Measurements from ENCODE around the gene SF3B5.
A peak's percentile ranks its signal among the peaks of the same experiment; 100 is the strongest.

The SF3B5 gene

GRCh38 chr6:144104488-144104887 is 9.1 kb upstream of the SF3B5 start:
- no peak for TF ChIP-seq CTCF (IDR thresholded peaks at IDR 0.05)

GRCh38 chr6:144103026-144103563 is 7.7 kb upstream of the SF3B5 start:
- TF ChIP-seq CTCF (IDR thresholded peaks at IDR 0.05) = no peak

- TF ChIP-seq CTCF (IDR thresholded peaks at IDR 0.05) = no peak
Measured at GRCh38 chr6:144098993-144099392, 3.6 kb upstream of the SF3B5 start.

- no peak for TF ChIP-seq CTCF (IDR thresholded peaks at IDR 0.05)
Measured at GRCh38 chr6:144094731-144095133, 641 bp downstream of the SF3B5 start.

GRCh38 chr6:144093658-144094057 is 1.7 kb downstream of the SF3B5 start:
- no peak for TF ChIP-seq CTCF (IDR thresholded peaks at IDR 0.05)

GRCh38 chr6:144093236-144093635 is 2.1 kb downstream of the SF3B5 start:
- TF ChIP-seq CTCF (IDR thresholded peaks at IDR 0.05) = no peak

GRCh38 chr6:144090384-144090783 is 5.0 kb downstream of the SF3B5 start:
- TF ChIP-seq CTCF (IDR thresholded peaks at IDR 0.05) = no peak

GRCh38 chr6:144087789-144088426 is 7.5 kb downstream of the SF3B5 start:
- TF ChIP-seq CTCF (IDR thresholded peaks at IDR 0.05) = peak; percentile 59
